RKO (cell line): ENCODE data around the gene KRTAP10-1.

ENCODE experiments used
- DNase-seq: peaks from one replicate; pipeline ENCODE4 v3.0.0-alpha.2; 2016; ENCODE audit warnings: low spot score

KRTAP10-1 gene

DNA sequence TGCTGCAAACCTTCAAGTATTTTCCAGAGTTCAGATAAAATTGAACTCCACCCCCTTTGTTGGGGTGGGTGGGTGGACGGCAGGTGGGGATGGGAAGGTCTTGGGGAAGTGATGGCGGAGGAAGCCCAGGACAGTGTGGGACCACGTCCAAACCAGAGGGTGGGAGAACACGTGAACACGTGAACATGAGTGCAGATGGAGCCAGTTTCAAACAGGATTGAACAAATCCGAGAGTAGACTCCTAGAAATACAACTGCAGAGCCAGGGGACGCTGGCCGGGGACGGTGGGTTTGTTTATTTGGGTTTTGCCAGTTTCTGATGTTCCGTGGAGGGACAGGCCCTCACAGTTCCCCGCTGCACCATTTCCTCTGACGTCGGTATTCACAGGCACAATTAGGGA is 8.4 kb upstream of the KRTAP10-1 start:
- DNase-seq = no peak

DNA sequence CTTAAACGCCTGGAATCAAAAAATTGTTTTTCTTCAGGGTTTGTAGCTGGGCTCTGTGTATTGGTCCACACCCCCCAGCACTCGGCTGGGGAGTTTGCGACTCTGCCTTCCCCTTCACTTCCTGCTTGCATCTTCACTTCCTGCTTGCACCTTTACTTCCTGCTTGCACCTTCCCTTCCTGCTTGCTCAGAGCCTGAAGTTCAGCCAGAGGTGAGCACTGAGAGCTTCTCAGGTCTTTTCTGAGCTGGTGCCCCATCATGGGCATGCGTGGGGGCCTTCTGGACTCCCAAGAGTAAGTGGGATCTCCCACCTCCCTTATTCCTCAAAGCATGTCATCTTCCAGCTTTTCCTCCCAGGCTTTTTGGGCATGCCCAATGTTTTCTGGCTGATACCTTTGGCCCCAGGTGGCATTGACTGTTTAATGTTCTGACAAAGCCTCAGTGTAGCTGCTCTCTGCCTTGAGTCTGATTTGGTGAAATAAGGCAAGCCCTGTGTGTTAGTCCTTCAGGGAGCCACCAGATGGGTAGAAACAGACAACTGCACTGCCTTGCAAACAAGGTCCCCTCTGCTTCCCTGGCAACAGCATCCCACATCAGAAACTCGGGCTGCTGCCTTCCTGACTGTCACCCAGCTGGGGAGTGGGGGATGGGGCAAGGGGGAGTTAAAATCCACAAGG is 7.8 kb upstream of the KRTAP10-1 start:
- DNase-seq = no peak

- DNase-seq = no peak
Measured at GRCh38 chr21:44544566-44544965, 4.6 kb upstream of the KRTAP10-1 start.

- no peak for DNase-seq
Measured at GRCh38 chr21:44542716-44543115, 2.7 kb upstream of the KRTAP10-1 start.

- DNase-seq = no peak
Measured at GRCh38 chr21:44540741-44541288, 820 bp upstream of the KRTAP10-1 start.

DNA sequence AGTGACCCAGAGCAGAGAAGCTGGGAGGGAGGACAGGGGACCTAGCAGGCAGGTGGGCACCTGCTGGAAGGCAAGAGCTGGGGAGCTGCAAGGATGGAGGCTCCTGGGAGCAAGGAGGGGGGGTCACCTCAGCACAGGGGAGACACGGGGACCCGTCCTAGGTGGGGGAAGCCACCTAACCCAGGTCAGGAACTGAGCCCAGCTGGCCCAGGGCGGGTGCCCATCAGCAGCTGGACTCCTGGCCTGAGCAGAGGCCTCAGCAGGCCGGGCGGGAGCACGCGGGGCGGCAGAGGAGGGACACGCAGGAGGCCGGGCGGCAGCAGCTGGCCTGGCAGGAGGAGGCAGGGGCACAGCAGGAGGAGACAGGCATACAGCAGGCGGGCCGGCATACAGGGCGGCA is 949 bp downstream of the KRTAP10-1 start:
- no peak for DNase-seq

- no peak for DNase-seq
Measured at GRCh38 chr21:44537930-44538911, 1.8 kb downstream of the KRTAP10-1 start.

- DNase-seq = no peak
Measured at GRCh38 chr21:44535963-44536362, 4.0 kb downstream of the KRTAP10-1 start.

DNA sequence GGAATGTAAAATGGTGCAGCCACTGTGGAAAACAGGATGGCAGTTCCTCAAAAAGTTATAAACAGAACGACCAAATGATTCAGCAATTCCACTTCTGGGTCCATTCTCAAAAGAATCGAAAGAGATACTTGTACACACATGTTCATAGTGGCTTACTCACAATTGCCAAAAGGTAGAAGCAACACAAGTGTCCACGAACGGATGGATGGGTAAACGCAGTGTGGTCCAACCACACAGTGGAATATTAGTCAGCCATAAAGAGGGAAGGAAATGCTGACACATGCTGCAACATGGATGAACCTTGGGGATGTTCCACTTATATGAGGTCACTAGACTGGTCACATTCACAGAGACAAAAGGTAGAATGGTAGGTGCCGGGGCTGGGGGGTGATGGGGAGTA is 5.3 kb downstream of the KRTAP10-1 start:
- DNase-seq = no peak

GRCh38 chr21:44533891-44534627 is 5.9 kb downstream of the KRTAP10-1 start:
- no peak for DNase-seq

GRCh38 chr21:44533121-44533890 is 6.7 kb downstream of the KRTAP10-1 start:
- DNase-seq = no peak

DNA sequence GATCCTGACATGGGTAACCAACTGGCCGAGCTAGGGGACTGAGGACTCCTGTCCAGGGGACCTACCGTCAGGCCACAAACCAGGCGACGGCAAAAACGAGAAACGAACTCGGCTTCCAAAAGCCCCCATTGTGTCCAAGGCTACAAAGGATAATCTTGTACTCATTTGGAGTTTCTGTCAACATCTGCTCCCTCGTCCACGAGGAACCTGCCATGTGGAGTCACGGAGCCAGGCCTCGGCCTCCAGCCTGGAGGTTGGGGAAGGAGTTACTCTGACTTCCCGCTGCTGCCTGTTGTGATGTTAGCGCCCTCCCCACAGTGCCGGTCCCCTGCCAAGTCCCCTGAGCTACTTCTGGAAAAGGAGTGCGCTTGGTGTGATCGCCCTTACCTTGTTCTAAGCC is 7.3 kb downstream of the KRTAP10-1 start:
- DNase-seq = no peak

DNA sequence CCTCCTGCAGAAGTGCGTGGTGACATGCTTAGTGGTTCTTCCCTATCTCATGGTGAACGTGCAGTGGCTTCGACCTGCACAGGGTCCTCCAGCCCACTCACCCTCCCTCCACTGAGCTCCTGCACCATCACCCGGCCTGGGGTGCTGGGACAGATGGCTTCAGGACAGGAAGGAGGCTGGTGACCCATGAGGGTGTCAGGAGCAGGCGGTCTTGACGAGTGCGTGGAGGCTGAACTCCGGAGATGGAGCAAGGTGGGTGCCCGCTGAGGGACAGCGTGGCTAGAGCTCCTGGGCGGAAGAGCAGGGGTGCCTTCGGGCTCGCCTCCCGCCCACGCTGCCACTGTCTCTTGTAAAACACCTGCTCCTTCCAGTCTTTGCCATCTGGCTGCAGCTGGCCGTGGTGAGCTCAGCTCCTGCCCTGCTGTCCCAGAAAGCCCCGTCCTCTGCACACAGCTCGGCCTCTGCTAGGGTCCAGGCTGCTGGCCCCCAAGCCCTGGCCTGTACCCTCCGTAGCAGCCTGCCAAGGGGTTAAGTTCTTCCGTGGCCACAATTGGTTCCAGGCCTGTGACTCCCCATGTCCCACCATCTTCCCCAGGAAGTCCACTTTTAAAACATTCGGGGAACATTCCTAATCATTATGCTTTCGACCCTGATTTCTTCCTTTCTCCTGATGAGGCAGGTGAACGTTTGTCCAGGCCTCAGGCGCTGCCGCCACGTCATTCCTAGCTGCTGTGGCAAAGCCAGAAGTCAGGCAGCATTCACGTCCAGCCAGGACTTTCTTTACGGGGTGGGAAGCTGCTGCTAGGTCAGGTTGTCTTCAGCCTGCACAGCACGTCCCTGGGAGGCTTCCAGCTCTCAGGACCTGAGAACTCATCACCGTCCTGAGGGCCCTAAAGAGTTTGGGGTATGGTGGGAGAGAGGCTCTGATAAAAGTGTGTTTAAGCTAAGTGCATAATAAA is 8.1 kb downstream of the KRTAP10-1 start:
- no peak for DNase-seq

- DNase-seq = no peak
Measured at GRCh38 chr21:44530903-44531605, 8.9 kb downstream of the KRTAP10-1 start.

- no peak for DNase-seq
Measured at GRCh38 chr21:44530221-44530902, 9.6 kb downstream of the KRTAP10-1 start.

DNA sequence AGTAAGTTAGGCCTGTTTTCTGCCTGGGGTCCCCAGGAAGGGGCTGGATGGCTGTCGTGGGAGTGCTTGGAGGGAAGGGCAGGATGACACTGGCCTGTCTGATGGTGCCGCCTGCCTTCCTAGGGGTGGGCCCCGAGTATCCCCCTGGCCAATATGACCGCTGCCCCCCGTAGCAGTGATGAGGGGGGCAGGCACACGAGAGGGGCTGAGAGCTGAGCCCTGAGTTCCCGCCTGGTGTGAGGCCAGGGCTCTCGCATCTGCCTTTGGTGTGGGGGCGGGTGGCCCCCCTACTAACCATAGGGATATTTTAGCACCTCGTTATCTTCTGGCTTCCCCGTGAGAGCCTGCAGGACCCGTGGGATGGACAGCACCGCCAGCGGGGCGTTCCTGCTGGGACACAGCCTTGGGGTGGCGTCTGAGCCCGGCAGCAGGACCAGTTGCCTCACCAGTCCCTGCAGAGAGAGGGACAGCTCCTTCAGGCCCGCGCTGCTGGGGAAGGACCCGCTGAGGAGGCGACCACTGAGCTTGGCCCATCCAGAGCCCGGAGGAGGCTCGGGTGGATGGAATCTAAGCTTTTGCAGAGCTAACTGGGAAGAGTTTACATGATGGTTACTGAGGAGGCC is 10.4 kb downstream of the KRTAP10-1 start:
- no peak for DNase-seq

DNA sequence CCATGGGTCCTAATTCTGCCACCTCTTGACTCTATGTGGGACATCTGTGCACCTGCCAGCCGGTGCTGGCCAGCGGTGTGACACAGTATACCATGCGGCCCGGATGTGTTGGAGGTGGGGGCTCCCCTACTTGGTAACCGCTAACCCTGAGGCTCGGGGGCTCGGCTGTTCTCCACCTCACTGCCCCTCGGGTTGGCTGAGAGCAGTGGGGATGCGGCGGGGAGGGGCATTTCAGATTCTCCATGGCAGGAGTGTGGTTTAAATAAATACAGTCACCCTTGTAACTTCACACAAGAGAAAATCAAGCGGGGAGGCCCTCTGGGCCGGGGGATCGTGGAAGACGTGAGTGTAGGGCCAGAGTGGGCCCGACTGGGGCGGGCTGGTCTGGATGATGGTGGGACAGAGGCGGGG is 11.0 kb downstream of the KRTAP10-1 start:
- no peak for DNase-seq

- DNase-seq = no peak
Measured at GRCh38 chr21:44528634-44528995, 11.4 kb downstream of the KRTAP10-1 start.
